HG02981 (cell line): Measurements from ENCODE around the gene ALG8.
"Not testable (repeated sequence)": the region's sequence is repeated elsewhere in the genome, so short reads cannot be mapped to it uniquely, and the experiment has no call there.

Experiments used
- ATAC-seq: cut with Tn5 transposase; IDR thresholded peaks from one replicate; pipeline ENCODE4 v1.9.1; 2021; ENCODE audit warnings: mild to moderate bottlenecking, moderate library complexity; ENCODE audit not compliant: unreplicated experiment

The ALG8 gene

DNA sequence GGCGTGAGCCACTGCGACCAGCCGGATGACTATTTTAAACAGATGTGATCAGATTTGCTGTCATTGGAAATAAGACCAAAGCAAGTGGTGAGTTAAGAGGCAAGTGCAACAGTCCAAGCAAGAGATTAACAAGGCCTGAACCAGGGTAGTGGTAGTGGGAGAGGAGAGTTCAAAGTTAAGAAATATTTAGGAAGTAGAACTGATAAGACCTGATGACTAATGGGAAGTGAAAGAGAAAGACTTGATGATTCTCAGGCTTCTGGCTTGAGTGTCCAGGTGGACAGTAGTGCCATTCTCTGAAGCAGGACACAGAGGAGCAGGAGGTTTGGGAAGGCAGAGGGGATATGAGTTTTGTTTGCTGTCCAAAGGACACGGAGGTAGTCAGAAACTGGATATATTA lies 67.0 kb downstream of the ALG8 start:
- no peak for ATAC-seq

DNA sequence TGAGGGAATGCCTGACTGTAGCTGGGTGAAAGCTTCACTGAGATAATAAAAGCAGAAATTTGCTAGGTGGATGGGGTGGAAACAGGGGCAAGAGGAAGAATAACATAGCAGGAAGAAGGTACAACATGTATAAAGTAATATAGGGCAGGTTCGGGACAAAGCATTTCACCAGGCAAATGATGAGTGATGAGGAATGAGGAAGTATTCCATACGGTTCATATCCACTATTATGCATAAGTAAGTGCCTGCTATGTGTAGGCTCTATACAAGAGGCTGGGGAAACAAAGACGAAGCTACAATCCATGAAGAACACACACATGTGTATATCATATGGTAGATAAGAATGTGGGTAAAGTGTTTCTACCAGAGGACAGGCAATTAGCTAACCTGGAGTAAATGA lies 67.7 kb downstream of the ALG8 start:
- ATAC-seq: no peak

DNA sequence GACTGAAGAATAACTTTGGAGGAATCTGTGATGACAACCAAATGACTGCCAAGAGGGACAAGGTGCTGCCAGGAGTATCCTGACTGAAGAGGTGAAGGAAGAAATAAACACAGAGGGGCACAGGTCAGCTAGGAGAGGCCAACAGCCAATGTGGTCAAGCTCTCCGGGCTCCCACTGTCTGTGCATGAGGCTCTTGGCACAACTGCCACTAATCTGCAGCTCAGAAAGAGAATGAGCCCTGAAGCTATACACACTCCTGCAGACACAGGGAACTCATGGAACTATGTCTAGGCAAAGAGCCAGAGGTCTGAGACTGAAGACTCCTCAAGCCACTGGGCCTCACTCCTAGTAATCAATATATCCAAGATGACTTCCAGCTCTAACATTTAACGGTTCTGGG lies 68.8 kb downstream of the ALG8 start:
- ATAC-seq: no peak

DNA sequence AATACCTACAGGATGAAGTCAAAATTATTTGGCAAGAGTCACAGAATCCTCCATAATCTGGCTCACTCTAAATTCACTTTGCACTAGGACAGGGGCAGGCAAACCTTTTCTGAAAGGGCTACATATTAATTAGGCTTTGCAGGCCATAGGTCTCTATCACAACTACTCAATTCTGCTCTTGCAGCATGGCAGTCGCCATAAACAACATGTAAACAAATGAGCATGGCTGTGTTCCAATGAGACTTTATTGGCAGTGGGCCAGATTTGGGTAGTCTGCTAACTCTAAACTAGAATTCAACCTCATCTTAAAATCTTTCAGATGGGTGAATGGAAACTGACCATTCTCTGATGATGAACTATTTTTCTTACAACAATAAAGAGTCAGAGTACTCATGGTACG lies 70.0 kb downstream of the ALG8 start:
- ATAC-seq: no peak

DNA sequence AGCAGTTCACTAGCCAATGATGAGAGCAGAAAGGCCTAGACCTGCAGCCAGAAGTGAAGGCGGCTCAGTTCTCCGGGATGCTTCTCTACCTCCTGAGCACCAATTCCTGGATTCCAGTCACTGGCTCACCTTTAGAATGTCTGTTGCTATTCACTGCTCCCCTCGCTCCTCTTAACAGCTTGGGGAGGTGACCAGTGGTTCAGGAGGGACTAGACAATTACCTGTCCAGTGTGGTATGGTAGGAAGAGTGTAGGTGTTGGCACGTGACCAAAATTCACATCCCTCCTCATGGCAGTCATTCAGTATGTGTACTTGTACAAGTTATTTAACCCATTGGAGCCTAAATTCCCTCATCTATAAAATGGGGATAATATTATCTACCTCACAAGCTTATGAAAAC lies 71.7 kb downstream of the ALG8 start:
- ATAC-seq: no peak

DNA sequence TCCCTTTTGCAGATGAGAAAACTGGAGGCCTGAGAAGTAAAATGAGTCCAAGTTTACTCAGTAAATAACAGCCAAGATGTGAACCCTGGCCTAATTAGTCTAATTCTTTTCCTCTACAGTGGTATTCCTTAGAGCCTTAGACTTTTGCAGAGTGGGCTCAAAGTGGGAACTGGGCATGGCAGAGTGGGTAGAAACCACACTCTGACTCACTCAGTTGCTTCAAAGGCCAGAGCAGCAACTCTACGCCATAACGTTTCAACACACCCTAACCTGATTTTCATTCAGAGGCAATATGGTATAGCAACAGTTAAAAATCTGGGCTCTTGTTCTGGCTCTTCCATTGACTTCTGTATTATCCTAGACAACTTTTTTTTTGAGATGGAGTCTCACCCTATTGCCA lies 73.0 kb downstream of the ALG8 start:
- ATAC-seq: no peak

DNA sequence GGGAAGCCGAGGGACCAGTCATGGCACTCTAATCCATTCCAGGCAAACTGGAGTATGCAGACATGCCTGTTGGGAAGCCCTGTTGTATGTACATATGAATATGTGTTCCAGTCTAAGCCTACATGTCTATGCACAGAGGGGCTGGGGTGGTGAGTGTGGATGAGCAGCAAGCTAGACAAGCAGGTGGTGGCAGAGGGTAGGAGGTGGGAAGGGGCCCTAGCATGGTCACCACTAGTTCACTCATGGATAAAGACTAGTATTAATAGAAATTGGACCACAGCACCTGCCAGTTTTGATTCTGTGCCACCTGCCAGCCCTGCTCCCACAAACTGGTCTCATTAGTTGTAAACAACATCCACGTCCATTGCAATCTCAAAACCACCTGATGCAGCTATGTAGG lies 74.2 kb downstream of the ALG8 start:
- no peak for ATAC-seq

DNA sequence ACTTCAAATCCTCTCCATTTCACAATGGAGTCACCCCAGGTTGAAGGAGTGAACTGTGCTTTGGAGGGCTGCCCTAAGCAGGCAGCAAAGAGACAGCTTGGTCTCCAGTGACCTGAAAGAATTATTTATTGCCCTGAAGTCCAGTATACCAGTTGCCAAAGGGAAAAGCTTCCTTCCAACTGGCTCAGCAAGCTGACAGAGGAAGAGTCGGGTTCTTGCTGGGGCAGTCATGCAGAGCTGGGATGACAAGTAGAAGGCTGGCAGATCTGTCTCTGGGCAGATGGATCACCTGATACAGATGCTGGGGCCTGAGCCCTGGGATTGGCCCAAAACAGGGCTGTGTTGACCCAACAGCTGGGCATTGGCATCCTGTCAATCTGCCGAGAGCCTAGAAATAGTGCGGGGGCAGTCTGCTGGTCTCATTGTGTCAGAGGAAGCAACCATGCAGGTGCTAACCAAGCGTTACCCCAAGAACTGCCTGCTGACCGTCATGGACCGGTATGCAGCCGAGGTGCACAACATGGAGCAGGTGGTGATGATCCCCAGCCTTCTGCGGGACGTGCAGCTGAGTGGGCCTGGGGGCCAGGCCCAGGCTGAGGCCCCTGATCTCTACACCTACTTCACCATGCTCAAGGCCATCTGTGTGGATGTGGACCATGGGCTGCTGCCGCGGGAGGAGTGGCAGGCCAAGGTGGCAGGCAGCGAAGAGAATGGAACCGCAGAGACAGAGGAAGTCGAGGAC lies 75.8 kb downstream of the ALG8 start, which contains the start of gene THRSP:
THRSP (plus strand) TSS at position 422 of the 742 bp plus-strand sequence; CDS start at position 443, 21 bp downstream.
- ATAC-seq: no peak

DNA sequence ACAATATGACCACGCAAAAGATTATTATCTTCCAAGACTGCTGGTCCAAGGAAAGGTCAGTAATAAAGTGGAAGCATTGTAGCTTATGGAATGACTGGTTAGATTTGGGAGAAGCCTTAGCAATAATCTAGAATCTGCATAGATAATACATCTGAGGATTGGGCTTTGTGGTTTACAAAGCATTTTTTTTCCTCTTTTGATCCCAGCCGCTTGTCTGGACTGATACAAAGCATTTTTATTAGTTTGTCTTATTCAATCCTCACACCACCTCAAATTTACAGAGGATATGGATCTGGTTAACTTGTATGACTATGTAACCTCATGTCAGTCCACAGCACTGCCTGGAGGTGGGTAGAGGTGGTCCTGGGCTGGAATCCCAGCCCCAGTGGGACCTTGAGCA lies 76.8 kb downstream of the ALG8 start:
- no peak for ATAC-seq

DNA sequence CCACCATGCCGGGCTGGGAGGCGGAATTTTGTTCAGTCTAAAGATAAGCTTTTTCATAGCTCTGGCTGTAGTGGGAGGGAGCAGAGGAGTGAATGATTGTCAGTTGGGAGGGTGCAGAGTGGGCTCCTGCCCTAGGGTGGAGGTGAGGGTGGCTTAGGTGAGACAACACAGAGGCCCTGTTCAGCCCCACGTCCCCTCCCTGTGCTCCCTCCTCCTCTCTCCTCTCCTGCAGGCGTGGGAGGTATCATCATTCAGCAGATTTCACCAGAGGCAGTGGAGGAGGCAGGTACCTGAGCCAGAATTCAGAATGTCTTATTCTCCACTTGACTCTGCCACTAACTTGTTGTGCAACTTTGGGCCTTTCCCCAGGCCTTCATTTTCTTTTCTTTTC lies 77.5 kb downstream of the ALG8 start:
- no peak for ATAC-seq

DNA sequence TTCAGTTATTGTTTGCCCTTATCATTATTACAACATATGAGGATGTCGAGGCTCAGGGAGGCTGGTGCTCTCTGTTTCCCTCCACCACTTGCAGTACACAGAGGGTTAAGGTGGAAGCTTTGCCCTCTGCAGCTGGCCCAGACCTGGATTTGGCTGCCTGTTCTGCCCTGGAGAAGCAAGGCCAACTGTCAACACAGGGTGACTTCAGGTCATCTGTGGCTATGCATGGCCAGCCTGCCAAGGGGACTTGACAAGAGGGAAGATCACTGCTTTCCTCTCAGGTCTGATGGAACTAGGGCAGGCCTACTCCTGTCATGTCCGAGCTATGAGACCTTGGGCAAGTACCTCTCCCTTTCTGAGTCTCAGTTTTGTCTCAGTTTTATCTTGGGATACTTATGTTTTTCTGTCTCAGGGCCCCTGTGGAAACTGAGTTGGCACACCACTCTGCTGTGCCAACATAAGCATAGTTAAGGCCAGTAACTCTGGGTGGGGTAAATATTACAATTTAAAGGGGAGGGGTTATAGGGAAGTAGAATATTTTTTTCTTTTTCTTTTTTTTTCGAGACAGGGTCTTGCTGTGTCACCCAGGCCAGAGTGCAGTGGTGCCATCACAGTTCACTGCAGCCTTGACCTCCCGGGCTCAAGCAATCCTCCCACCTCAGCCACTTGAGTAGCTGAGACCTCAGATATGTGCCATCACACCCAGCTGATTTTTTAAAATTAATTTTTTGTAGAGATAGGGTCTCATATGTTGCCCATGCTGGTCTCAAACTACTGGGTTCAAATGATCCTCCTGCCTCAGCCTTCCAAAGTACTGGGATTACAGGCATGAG lies 78.1 kb downstream of the ALG8 start:
- ATAC-seq: no peak

DNA sequence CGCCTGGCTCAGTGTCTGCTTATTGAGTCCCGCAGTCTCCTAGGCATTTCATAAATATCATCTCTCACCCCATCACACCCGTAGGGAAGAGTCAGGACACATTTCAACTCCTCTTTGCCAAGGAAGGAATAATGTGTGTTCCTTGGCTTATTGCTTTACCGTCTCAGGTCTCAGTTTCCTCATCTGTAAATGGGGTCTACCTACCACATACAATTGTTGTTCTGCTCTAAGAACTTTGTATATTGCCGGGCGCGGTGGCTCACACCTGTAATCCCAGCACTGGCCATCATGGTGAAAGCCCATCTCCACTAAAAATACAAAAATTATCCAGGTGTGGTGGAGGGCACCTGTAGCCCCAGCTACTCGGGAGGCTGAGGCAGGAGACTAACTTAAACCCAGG lies 78.9 kb downstream of the ALG8 start:
- no peak for ATAC-seq

DNA sequence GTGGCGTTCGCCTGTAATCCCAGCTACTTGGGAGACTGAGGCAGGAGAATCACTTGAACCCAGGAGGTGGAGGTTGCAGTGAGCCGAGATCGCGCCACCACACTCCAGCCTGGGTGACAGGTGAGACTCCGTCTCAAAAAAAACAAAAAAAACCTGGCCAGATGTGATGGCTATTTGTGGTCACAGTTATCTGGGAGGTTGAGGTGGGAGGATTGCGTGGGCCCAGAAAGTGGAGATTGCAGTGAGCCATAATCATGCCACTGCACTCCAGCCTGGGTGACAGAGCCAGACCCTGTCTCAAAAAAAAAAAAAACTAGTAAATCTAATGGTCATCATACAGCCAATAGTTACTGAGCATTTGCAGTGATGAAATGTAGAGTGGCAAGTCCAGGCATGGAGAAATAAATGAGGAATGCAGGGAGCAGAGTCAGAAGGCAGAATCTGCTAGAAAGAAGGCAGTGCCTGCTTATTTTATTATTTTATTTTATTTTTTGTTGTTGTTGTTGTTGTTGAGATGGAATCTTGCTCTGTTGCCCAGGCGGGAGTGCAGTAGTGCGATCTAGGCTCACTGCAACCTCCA lies 79.6 kb downstream of the ALG8 start:
- not testable (repeated sequence) for ATAC-seq

DNA sequence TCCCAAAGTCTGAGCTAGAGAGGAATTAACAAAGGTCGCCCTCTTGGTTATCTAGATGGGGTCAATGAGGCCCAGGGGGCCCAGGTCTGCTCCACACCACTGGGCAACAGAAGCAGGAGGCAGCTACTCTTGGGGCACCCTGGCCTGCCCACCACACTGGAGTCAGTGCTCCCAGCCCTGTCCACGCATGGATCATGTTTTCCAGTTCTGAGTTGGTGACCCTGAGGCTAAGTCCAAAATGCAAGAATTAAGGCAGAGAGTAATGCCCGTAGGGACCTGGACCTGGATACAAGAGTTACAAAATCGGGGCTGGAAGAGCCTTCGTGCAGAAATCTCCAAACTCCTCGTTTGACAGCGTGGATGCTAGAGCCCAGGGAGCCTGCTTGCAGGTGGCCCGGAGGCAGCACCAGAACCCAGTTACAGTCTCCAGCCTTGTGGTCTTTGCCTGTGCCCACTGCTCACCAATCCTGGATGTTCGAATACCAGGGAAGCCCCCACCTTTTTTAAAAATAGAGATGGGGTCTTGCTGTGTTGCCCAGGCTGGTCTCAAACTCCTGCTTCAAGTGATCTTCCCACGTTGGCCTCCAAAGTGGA lies 81.9 kb downstream of the ALG8 start:
- no peak for ATAC-seq

DNA sequence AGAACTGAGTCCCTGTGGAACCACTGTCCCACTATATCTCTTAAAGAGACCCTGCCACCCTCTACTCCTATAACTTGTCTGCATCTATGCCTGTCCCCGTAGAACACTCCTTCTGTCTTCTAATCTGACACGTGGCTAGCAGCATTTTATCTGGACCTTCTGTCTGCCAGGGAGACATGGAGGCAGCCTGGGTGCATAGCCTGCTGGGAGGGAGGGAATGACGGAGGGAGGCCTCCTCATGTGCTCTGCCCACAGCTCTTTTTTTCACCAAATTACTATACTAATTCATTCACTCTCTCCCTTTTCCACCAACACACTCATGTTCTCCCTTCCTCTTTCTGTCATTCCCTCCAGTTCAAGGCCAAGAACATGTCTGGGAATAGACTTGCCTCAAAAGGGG lies 83.3 kb downstream of the ALG8 start:
- no peak for ATAC-seq

DNA sequence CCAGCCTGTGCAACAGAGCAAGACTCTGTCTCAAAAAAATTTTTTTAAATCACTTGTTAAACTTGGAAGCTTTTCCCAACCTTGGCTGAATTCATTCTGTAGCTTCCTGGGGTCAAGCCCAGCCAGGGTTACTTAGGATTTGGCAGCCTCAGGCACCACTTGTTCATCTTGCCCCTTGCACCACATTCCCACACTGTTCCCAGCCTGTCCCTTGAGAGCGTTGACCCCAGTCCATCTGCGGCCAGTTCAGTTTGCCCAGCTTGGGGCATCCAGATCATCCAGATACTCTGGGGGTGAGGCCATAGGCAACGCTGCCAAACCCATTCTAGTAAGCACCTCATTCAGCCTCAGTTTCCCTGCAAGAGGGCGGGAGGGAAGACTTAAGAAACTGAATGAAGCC lies 84.5 kb downstream of the ALG8 start:
- ATAC-seq: no peak

DNA sequence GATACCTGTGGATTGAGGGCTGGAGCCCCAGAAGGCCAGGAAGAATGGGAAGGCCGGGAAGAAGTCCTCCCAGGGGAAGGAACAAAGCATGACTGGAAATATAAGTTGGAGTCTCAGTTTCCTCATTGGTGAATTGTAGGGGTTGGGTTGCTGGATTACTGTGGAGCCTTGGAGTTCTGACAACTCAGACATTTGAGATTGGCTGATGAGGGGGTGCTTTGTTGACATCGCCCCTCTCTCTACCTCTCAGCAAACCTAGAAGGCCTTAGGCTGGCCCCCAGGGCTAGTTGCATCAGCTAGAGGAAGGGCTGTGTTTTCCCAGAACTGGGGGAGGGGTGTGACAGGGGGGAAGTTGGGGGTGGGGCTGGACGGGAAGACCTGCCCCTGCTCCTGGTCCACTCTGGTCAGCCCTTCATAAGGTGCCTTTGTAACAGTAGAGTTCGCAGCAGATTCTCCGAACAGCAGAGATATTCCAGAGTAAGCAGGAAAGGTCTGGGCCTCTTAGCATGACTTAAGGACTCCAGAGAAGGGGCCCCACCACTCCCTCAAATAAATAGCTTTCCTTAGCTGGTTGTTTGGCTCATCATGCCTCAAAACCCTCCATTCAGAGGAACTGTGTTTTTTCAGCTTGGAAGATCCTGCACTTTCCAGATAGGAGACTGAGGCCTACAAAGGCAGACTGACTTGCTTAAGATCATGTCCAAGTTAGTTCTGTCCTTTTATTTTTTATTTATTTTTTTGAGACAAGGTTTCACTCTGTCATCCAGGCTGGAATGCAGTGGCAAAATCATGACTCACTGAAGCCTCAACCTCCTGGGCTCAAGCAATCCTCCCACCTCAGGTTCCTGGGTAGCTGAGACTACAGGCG lies 88.2 kb downstream of the ALG8 start:
- ATAC-seq: no peak
